SK-N-SH (cell line): ENCODE data around the gene UBL7. TPM values are rescaled to one million over a fixed set of nuclear protein-coding genes. Genes with fewer than 3 reads are reported as not detected.

Experiments used
- CTCF ChIA-PET: fragments of 300-600, 350-600 bp; formaldehyde crosslinking; extraction: SDS; loops from one replicate; lab custom pipeline; 2021; lab: Yijun Ruan, JAX
- POLR2A ChIA-PET: fragments of 350-600 bp; sonication (Branson Sonifier 250); formaldehyde crosslinking; extraction: SDS; loops from one replicate; lab custom pipeline; 2020; ENCODE audit warnings: antibody characterized with exemption, inconsistent platforms; lab: Yijun Ruan, JAX
- DNase-seq: peaks from one replicate; pipeline ENCODE4 v3.0.0; 2012
- H2AFZ ChIP-seq: fragments of 200-600 bp; sonication (generic); 2 replicates; pipeline ENCODE4 v1.8.1; 2016; ENCODE audit warnings: antibody characterized with exemption, mild to moderate bottlenecking, low read depth
- H3F3A ChIP-seq: fragments of 200-600 bp; sonication (generic); replicated peaks from 2 replicates; pipeline ENCODE3; 2016; ENCODE audit warnings: antibody characterized with exemption, mild to moderate bottlenecking; ENCODE audit not compliant: insufficient read depth
- H3K27ac ChIP-seq, 2 experiments: fragments of 200-500 bp in 1 of 2; fragments of 200-600 bp in 1 of 2; sonication (Bioruptor generic) in 1 of 2; sonication (generic), shearing (Covaris generic) in 1 of 2; 2 replicates each; pipeline versions ENCODE4 v1.5.1 to v1.6.1; 2014 to 2016; ENCODE audit warnings: low read depth in 2 of 2, inconsistent platforms in 1 of 2, low read length in 1 of 2, mild to moderate bottlenecking in 1 of 2, mixed read lengths in 1 of 2
- H3K27me3 ChIP-seq: fragments of 200-600 bp; sonication (generic), shearing (Covaris generic); 2 replicates; pipeline ENCODE4 v1.6.1; 2016; ENCODE audit warnings: mixed run types; ENCODE audit not compliant: insufficient read depth
- H3K36me3 ChIP-seq, 2 experiments: fragments of 200-500 bp in 1 of 2; fragments of 200-600 bp in 1 of 2; sonication (Bioruptor generic) in 1 of 2; sonication (generic) in 1 of 2; replicated peaks in 1 of 2; 2 replicates each; pipeline versions ENCODE3 to v1.5.1; 2014 to 2016; ENCODE audit warnings: low read length in 1 of 2, mild to moderate bottlenecking in 1 of 2; ENCODE audit not compliant: insufficient read depth in 2 of 2, control insufficient read depth in 1 of 2
- H3K4me1 ChIP-seq, 2 experiments: fragments of 200-500 bp in 1 of 2; fragments of 200-600 bp in 1 of 2; sonication (Bioruptor generic) in 1 of 2; sonication (generic), shearing (Covaris generic) in 1 of 2; 2 replicates each; pipeline versions ENCODE4 v1.5.1 to v1.6.1; 2014 to 2016; ENCODE audit warnings: low read depth in 1 of 2, low read length in 1 of 2, mixed run types in 1 of 2; ENCODE audit not compliant: insufficient read depth in 2 of 2, control insufficient read depth in 1 of 2
- H3K4me2 ChIP-seq: fragments of 200-600 bp; sonication (generic), shearing (Covaris generic); 2 replicates; pipeline ENCODE4 v1.6.1; 2017; ENCODE audit warnings: mixed run types
- H3K4me3 ChIP-seq, 2 experiments: fragments of 200-500 bp in 1 of 2; fragments of 200-600 bp in 1 of 2; sonication (Bioruptor generic) in 1 of 2; sonication (generic), shearing (Covaris generic) in 1 of 2; 2 replicates each; pipeline versions ENCODE4 v1.5.1 to v1.8.1; 2014 to 2016; ENCODE audit warnings: low read depth in 2 of 2, inconsistent platforms in 1 of 2, low read length in 1 of 2, mild to moderate bottlenecking in 1 of 2, mixed read lengths in 1 of 2, moderate library complexity in 1 of 2
- H3K79me2 ChIP-seq: fragments of 200-600 bp; sonication (generic); 2 replicates; pipeline ENCODE4 v1.8.1; 2017; ENCODE audit warnings: mild to moderate bottlenecking; ENCODE audit not compliant: insufficient read depth
- H3K9ac ChIP-seq: fragments of 200-600 bp; sonication (generic); 2 replicates; pipeline ENCODE4 v1.6.1; 2017; ENCODE audit warnings: mixed run types
- H3K9me2 ChIP-seq: fragments of 200-600 bp; sonication (generic); 2 replicates; pipeline ENCODE4 v1.6.1; 2017; ENCODE audit warnings: mixed run types
- H3K9me3 ChIP-seq: fragments of 200-600 bp; sonication (generic); 2 replicates; pipeline ENCODE4 v1.6.1; 2017; ENCODE audit warnings: mixed run types, mild to moderate bottlenecking, moderate library complexity
- H4K20me1 ChIP-seq: fragments of 200-600 bp; sonication (generic); 2 replicates; pipeline ENCODE4 v1.6.1; 2017; ENCODE audit warnings: mild to moderate bottlenecking, mixed run types; ENCODE audit not compliant: insufficient read depth
- CHD2 ChIP-seq: fragments of 150-350 bp; IDR thresholded peaks from 2 replicates; pipeline ENCODE4 v1.6.1; 2018; ENCODE audit warnings: low read length; ENCODE audit not compliant: partially characterized antibody
- EZH2phosphoT487 ChIP-seq: fragments of 200-600 bp; sonication (generic); IDR thresholded peaks from 2 replicates; pipeline ENCODE4 v1.6.1; 2017; ENCODE audit warnings: low read depth, mixed run types, mild to moderate bottlenecking, antibody characterized with exemption, moderate library complexity, borderline replicate concordance
- GABPA ChIP-seq: IDR thresholded peaks from 2 replicates; pipeline ENCODE4 v1.4.0; 2012; ENCODE audit warnings: low read depth, mild to moderate bottlenecking
- IRF3 ChIP-seq: fragments of 150-350 bp; IDR thresholded peaks from 2 replicates; pipeline ENCODE4 v1.6.1; 2016; ENCODE audit warnings: mild to moderate bottlenecking, low read depth, low read length
- NFIC ChIP-seq: IDR thresholded peaks from 2 replicates; pipeline ENCODE4 v1.4.0; 2012; ENCODE audit warnings: borderline replicate concordance
- PBX3 ChIP-seq: IDR thresholded peaks from 2 replicates; pipeline ENCODE4; 2012
- POLR2AphosphoS5 ChIP-seq: IDR thresholded peaks from 2 replicates; pipeline ENCODE4 v1.6.1; 2012; ENCODE audit warnings: low read depth, low read length
- RXRA ChIP-seq: IDR thresholded peaks from 2 replicates; pipeline ENCODE4 v1.4.0; 2012; ENCODE audit warnings: low read depth, mild to moderate bottlenecking, borderline replicate concordance
- TAF1 ChIP-seq: IDR thresholded peaks from 2 replicates; pipeline ENCODE4 v1.6.1; 2012; ENCODE audit warnings: low read depth, mild to moderate bottlenecking, low read length, moderate library complexity, borderline replicate concordance
- TEAD4 ChIP-seq: IDR thresholded peaks from 2 replicates; pipeline ENCODE4 v1.4.0; 2012; ENCODE audit warnings: mild to moderate bottlenecking, borderline replicate concordance; ENCODE audit not compliant: insufficient read depth
- USF2 ChIP-seq: fragments of 150-350 bp; IDR thresholded peaks from 2 replicates; pipeline ENCODE4 v1.6.1; 2017; ENCODE audit warnings: antibody characterized with exemption, low read length, low read depth, borderline replicate concordance
- YY1 ChIP-seq: IDR thresholded peaks from 2 replicates; pipeline ENCODE4 v1.4.0; 2012; ENCODE audit warnings: low read depth, mild to moderate bottlenecking
- ZBTB33 ChIP-seq: IDR thresholded peaks from 2 replicates; pipeline ENCODE4 v1.4.0; 2012; ENCODE audit warnings: low read depth, borderline replicate concordance
- WGBS: methylation state at CpG from one replicate; pipeline ENCODE4 v1.1.6; 2017; ENCODE audit warnings: low lambda C conversion rate; 5-methylcytosine and 5-hydroxymethylcytosine counted together
- polyA plus RNA-seq, 3 experiments: library from polyadenylated mRNA; depleted of rRNA; stranded (reverse); fragments of >200 nt; gene quantifications; 2 replicates each; pipeline ENCODE4 v1.2.3, GENCODE V29; 2012
- TF ChIP-seq, protein P1 (sequence below): IDR thresholded peaks from 2 replicates; pipeline ENCODE4 v1.4.0; 2012; ENCODE audit warnings: low read depth
- TF ChIP-seq, protein P2 (sequence below): fragments of 200-600 bp; sonication (generic); IDR thresholded peaks from 2 replicates; pipeline ENCODE4 v1.6.1; 2017; ENCODE audit warnings: antibody characterized with exemption, mild to moderate bottlenecking, moderate library complexity

UBL7 gene
- polyA plus RNA-seq, 1 of the 3 experiments (the other 2 are of a cell fraction): 81.1 TPM

- POLR2A ChIA-PET: no interaction called here
- WGBS: 84% methylated on average over 3 of the region's 3 CpGs
These were observed 41.3 kb upstream of the UBL7 start for GRCh38 chr15:74502301-74502700.

More at GRCh38 chr15:74502301-74502700, 41.3 kb upstream of the UBL7 start:
- Histone ChIP-seq H3K9ac (no peak overlapping the region), H3K9me3 (no peaks in the 10 kb centered on the region), H3K4me1 (no peaks in the 10 kb centered on the region; a peak in 1 of 4 replicates), H2AFZ (no peak overlapping the region), H3K9me2 (no peaks in the 10 kb centered on the region), H3K36me3 (no peaks in the 10 kb centered on the region), H3F3A (peaks cover 12% of the 10 kb centered on the region), H3K79me2 (no peaks in the 10 kb centered on the region), H3K4me2 (no peak overlapping the region), H3K27me3 (no peaks in the 10 kb centered on the region), H4K20me1 (no peaks in the 10 kb centered on the region), H3K4me3 (no peak overlapping the region), H3K27ac (no peak overlapping the region)
- TF ChIP-seq POLR2AphosphoS5 (no peak), NFIC (no peak), GABPA (no peak), ZBTB33 (no peak), YY1 (no peak), USF2 (no peak), TAF1 (no peak), TEAD4 (no peak), RXRA (no peak), IRF3 (no peak), PBX3 (no peak), CHD2 (no peak), EZH2phosphoT487 (no peak)
- TF ChIP-seq, protein P1, sequence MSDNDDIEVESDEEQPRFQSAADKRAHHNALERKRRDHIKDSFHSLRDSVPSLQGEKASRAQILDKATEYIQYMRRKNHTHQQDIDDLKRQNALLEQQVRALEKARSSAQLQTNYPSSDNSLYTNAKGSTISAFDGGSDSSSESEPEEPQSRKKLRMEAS: no peak
- TF ChIP-seq, protein P2, sequence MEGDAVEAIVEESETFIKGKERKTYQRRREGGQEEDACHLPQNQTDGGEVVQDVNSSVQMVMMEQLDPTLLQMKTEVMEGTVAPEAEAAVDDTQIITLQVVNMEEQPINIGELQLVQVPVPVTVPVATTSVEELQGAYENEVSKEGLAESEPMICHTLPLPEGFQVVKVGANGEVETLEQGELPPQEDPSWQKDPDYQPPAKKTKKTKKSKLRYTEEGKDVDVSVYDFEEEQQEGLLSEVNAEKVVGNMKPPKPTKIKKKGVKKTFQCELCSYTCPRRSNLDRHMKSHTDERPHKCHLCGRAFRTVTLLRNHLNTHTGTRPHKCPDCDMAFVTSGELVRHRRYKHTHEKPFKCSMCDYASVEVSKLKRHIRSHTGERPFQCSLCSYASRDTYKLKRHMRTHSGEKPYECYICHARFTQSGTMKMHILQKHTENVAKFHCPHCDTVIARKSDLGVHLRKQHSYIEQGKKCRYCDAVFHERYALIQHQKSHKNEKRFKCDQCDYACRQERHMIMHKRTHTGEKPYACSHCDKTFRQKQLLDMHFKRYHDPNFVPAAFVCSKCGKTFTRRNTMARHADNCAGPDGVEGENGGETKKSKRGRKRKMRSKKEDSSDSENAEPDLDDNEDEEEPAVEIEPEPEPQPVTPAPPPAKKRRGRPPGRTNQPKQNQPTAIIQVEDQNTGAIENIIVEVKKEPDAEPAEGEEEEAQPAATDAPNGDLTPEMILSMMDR: no peak
- CTCF ChIA-PET: interaction anchor here (1.1 kb wide), 1 partner anchor 13 kb away, joined by 4 read pairs; no protein-coding TSS in a partner anchor
- no peak for DNase-seq
